ENCODE results near the gene MTSS2.

Gene MTSS2

GRCh38 chr16:70700101-70701020 is 14.5 kb upstream of the MTSS2 start:
- DNase-seq (ENCODE audit: low read depth in 4 of 4, low spot score in 1 of 4): no peak

GRCh38 chr16:70699696-70700095 is 13.8 kb upstream of the MTSS2 start:
- no peak for DNase-seq (ENCODE audit: low read depth in 4 of 4, low spot score in 1 of 4)

- no peak for DNase-seq (ENCODE audit: low read depth in 4 of 4, low spot score in 1 of 4)
These were observed 13.0 kb upstream of the MTSS2 start for GRCh38 chr16:70698901-70699300.

DNA sequence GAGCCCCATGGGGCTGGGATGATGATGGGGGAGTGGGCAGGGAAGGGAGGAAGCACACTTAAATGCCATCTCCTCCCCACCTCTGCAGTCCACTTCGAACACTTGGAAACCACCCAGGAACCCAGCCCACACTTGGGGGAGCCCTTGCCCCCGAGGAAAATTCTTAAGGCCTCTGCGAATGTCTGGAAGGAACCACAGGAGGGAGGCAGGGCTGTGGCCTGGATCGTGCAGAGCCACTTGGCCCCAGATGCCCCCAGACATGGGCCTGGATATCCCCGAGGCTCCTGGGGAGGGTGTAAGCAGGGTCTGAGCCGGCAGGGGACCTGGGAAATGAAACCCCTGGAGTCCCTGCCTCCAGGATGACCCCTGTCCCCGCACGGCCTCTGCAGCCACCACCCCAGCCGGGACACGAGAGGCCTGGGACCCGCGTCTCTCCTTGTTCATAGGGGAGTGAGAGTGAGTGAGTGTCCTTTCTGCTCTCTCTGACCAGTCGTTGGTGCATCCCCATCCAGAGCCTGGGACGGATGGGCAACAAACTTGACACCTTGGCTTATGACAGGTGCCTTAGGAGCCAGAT is 11.8 kb upstream of the MTSS2 start:
- no peak for DNase-seq (ENCODE audit: low read depth in 4 of 4, low spot score in 1 of 4)

DNA sequence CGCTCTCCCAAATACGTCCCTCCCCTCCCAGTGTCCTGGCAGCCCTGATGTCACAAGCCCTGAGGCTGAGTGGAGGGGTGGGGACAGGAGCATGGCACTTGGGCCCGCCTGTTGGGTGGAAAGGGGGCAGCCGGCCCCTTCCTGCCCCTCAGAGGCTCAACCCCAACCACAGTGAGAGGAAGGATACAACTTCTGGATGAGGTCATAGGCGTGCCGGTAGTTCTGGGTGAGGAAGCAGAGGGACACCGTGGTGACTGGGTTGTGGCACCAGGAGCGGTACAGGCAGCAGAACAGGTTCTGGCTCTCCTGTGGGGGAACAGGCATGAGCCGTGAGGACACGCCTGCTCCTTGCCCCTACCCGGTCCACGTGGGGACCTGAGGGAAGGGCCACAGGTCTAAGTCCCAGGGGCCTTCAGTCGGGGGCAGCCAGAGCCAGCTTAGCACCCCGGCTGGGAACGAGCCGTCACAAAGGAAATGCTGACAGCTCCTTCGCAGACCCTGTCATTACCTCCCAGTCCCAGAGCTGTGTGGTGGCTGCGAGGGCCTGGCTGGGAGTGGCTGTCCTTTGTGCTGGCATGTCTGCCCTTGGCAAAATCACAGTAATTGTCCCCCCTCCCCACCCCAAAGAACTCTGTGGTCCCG is 11.2 kb upstream of the MTSS2 start:
- DNase-seq (ENCODE audit: low read depth in 4 of 4, low spot score in 1 of 4): no peak

- DNase-seq (ENCODE audit: low read depth in 4 of 4, low spot score in 1 of 4): no peak
These were observed 10.5 kb upstream of the MTSS2 start for GRCh38 chr16:70696355-70696754.

DNA sequence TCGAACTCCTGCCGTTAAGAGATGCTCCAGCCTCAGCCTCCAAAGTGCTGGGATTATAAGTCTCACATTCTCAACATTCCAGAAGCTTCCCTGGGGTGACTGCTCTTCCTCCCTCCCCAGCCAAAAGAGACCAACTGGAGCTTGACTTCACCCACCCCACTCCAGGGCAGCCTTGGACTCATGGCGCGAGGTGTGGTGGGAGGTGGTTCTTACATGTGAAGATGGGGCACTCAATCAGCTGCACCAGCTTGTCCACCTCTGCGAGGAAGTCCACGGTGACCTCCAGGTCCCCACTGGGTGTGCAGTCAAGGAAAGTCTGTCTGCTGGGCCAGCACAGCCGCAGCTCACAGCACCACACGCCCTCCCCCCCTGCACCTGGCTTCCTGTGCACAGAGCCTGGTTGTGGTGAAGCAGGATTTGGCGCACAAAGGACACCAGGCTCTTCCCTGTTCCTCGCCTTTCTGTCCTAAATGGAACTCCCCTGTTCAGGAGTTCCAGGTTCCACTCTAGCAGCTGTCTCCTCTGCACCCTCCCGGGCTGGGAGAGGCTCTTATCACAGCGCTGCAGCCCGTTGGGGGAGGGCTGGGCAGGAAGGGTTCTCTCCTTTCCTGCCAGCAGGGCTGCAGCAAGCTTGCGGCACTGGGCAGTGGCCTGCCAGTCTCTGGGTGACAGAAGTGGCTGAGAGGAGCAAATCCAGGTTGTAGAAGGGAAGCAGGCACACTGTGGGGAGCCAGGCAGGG is 9.6 kb upstream of the MTSS2 start:
- no peak for DNase-seq (ENCODE audit: low read depth in 4 of 4, low spot score in 1 of 4)

- DNase-seq (ENCODE audit: low read depth in 4 of 4, low spot score in 1 of 4): no peak
These were observed 9.0 kb upstream of the MTSS2 start for GRCh38 chr16:70694868-70695218.

DNA sequence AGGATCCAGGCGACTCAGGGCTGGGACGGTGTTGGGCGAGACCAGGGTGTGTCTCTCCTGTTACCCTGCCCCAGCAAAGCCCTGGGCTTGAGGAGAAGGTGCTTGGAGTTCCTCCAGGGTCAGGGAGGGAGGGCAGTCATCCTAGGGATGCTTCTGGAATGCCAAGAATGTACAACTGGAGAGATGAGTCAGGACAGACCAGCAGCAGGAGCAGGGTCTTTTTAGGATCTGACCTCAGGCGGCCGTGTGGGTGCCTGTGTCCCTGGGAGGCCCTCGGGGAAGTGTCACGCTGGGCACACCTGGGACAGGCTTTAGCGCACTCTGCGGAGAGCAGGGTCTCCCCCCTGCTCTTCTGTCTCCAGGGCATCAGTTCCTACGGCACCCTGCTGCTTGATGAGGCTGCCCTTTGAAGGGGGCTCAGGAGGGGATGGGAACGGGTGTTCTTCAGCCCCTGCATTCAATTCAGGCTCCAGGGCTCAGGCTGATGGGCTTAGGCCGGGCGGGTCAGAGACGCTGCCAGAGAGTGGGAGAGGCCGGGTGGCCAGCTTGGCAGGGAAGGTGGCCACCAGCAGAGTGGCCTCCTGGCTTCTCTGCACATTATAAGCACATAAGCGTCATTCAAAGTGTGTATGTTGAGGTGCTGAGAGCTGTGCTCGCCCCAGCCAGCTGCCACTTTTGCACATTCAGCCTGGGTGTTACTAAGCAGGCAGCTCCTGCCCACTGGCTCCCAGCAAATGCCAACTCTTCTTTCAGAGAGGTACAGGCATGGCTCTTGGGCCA is 8.4 kb upstream of the MTSS2 start:
- DNase-seq (ENCODE audit: low read depth in 4 of 4, low spot score in 1 of 4): no peak

- DNase-seq (ENCODE audit: low read depth in 4 of 4, low spot score in 1 of 4): no peak
These were observed 7.2 kb upstream of the MTSS2 start for GRCh38 chr16:70692873-70693671.

- DNase-seq (ENCODE audit: low read depth in 4 of 4, low spot score in 1 of 4): no peak
These were observed 6.4 kb upstream of the MTSS2 start for GRCh38 chr16:70692130-70692872.

GRCh38 chr16:70691223-70692129 is 5.6 kb upstream of the MTSS2 start:
- no peak for DNase-seq (ENCODE audit: low read depth in 4 of 4, low spot score in 1 of 4)

GRCh38 chr16:70689970-70690891 is 4.4 kb upstream of the MTSS2 start:
- DNase-seq (ENCODE audit: low read depth in 4 of 4, low spot score in 1 of 4): no peak

DNA sequence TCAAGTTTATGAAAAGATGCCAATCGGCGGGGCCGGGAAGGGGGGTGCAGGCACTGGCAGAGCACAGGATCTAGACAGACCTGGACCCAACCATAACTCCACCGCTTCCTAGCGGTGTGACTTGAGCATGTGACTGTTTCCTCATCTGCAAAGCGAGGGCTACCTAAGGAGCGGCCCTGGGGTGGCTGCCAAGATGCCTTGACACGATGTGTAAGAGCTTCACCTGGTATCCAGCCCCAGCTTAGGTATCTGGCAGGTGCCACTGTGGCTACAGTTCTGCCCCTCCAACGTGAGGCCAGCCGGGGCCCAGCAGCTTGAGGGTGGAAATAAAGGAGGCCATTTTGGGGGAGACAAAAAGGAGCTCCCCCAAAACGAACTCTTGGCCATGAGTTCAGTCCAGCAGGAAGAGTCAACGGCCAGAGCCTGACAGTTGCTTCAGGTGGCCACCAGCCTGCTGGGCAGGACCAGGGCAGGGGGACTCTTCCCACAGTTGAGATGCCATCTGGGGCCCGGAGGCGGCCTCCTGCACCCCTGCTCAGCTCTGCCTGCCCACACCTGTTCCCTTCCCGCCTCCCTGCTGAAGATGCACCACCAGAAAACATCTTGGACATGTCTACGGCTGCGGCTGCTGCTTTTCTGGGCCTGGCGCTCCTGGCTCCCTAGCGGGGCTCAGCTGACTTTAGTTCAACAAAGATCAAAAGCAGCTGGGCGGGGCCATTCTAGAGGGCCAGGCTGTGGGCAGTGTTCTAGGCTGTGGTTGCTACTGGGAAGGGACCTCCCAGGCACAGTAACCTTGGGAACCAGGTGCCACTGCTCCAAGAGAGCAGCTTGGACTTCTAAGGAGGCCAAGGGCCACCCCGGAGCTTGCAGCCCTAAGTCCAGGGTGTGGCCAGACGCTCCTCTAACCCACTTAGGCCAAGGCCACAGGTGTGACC is 3.4 kb upstream of the MTSS2 start:
- no peak for DNase-seq (ENCODE audit: low read depth in 4 of 4, low spot score in 1 of 4)

GRCh38 chr16:70688246-70688742 is 2.4 kb upstream of the MTSS2 start:
- no peak for DNase-seq (ENCODE audit: low read depth in 4 of 4, low spot score in 1 of 4)

- DNase-seq (ENCODE audit: low read depth in 4 of 4, low spot score in 1 of 4): no peak
These were observed 1.9 kb upstream of the MTSS2 start for GRCh38 chr16:70687671-70688245.
